ENCODE measurements around the gene TLE5. TPM values are rescaled to one million over a fixed set of nuclear protein-coding genes. Genes with fewer than 3 reads are reported as not detected.

TLE5 gene
- total and polyA plus RNA-seq, 2 experiments from 2014 or later = 260 to 308 TPM

DNA sequence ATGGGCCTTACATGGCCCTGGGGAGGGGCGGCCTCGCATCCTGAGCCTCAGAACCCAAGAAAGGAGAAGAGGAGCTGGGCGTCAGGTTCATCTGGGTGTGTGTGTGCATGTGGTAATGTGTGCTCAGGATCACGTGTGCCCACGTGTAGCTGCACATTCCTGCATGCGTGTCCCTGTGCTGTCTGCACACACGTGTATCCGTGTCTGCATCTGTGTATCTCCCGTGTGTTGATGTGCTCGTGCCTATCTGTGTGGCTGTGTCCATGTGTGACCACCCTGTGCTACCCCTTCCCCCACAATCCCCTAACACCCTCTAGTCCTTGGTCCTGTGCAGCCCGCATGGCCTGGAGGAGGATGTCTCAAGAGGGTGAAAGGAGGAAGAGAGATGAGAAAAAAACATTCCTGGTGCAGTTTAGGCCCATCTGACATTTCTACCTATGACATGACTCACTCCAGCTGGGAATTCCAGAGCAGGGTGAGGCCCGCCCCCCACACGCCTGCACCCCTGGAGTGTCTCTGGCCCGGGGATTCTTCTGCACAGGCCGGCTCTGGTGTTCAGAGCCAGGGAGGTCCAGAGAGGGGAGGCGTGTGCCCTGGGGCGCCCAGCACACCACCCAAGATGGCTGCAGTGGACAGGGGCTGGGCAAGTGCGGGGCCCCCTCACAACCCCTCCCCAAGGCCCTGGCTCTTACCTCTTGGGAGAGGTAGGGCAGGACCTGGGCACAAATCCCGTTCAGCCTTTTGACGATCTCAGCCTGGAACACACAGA, 7.1 kb downstream of the TLE5 start:
- no peak overlapping the region for H2AFZ ChIP-seq
- H4K20me1 ChIP-seq (ENCODE audit: insufficient read depth, poor library complexity, severe bottlenecking) = peaks cover 26% of the 10 kb centered on the region
- H3K36me3 ChIP-seq (replicated peaks; ENCODE audit: insufficient read depth, low read depth) = no peaks in the 10 kb centered on the region
- DNase-seq (ENCODE audit: low spot score) = peak; percentile 71
- H3K4me2 ChIP-seq = peak overlapping the region; percentile 67
- H3K27ac ChIP-seq = peak overlapping the region; percentile 90
- WGBS (ENCODE audit: low lambda C conversion rate, missing lambda C conversion rate) = 74% methylated on average over 18 of the region's 20 CpGs
- H3K9me3 ChIP-seq (ENCODE audit: low read depth) = no peaks in the 10 kb centered on the region
- no peaks in the 10 kb centered on the region for H3K9me2 ChIP-seq (replicated peaks; ENCODE audit: insufficient read depth)
- H3K79me2 ChIP-seq = peaks cover 30% of the 10 kb centered on the region
- TF ChIP-seq, protein P1, sequence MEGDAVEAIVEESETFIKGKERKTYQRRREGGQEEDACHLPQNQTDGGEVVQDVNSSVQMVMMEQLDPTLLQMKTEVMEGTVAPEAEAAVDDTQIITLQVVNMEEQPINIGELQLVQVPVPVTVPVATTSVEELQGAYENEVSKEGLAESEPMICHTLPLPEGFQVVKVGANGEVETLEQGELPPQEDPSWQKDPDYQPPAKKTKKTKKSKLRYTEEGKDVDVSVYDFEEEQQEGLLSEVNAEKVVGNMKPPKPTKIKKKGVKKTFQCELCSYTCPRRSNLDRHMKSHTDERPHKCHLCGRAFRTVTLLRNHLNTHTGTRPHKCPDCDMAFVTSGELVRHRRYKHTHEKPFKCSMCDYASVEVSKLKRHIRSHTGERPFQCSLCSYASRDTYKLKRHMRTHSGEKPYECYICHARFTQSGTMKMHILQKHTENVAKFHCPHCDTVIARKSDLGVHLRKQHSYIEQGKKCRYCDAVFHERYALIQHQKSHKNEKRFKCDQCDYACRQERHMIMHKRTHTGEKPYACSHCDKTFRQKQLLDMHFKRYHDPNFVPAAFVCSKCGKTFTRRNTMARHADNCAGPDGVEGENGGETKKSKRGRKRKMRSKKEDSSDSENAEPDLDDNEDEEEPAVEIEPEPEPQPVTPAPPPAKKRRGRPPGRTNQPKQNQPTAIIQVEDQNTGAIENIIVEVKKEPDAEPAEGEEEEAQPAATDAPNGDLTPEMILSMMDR (IDR thresholded peaks at IDR 0.05; ENCODE audit: poor library complexity) = no peak
- TF ChIP-seq EZH2phosphoT487 (IDR thresholded peaks at IDR 0.05; ENCODE audit: low read depth, severe bottlenecking, unreplicated experiment) (no peak), EZH2 (IDR thresholded peaks at IDR 0.05; ENCODE audit: borderline replicate concordance) (no peak)
- peaks cover 41% of the 10 kb centered on the region for H3K4me1 ChIP-seq (ENCODE audit: insufficient read depth)
- H3K27me3 ChIP-seq = no peaks in the 10 kb centered on the region
- H3K4me3 ChIP-seq = no peak overlapping the region

GRCh38 chr19:3054265-3054971, 7.9 kb downstream of the TLE5 start:
- H3K27ac ChIP-seq = peak overlapping the region; percentile 61

DNA sequence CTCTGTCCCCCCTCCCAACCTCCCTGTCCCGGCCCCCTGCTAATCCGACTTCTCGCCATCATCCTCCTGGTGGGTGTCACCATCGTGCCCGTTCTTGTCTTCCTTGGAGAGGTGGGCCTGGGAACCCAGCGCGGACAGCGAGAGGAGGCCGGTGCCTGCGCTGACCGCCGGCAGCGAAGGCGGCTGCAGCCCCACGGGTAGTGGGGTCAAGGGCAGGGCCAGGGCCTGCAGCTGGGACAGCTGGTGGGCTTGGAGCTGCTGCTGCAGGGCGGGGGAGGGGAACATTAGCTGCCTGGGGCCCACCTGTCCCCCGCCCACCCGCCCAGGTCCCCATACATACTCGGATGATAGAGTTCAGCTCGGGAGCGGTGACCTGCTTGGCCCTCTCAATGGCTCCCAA, 8.5 kb downstream of the TLE5 start:
- Histone ChIP-seq H3K4me2 (no peak overlapping the region), H3K79me2 (peaks cover 16% of the 10 kb centered on the region), H3K9me3 (ENCODE audit: low read depth) (no peaks in the 10 kb centered on the region), H3K4me3 (no peak overlapping the region), H3K36me3 (replicated peaks; ENCODE audit: insufficient read depth, low read depth) (no peaks in the 10 kb centered on the region), H3K27me3 (no peaks in the 10 kb centered on the region), H4K20me1 (ENCODE audit: insufficient read depth, poor library complexity, severe bottlenecking) (peaks cover 16% of the 10 kb centered on the region), H2AFZ (no peak overlapping the region), H3K27ac (no peak overlapping the region), H3K9me2 (replicated peaks; ENCODE audit: insufficient read depth) (no peaks in the 10 kb centered on the region), H3K4me1 (ENCODE audit: insufficient read depth) (peaks cover 38% of the 10 kb centered on the region)
- no peak for DNase-seq (ENCODE audit: low spot score)
- TF ChIP-seq EZH2phosphoT487 (IDR thresholded peaks at IDR 0.05; ENCODE audit: low read depth, severe bottlenecking, unreplicated experiment) (no peak), EZH2 (IDR thresholded peaks at IDR 0.05; ENCODE audit: borderline replicate concordance) (no peak)
- TF ChIP-seq, protein P1 (IDR thresholded peaks at IDR 0.05; ENCODE audit: poor library complexity) = no peak
- 84% methylated on average over 15 of the region's 21 CpGs for WGBS (ENCODE audit: low lambda C conversion rate, missing lambda C conversion rate)

More at GRCh38 chr19:3054265-3054971, 7.9 kb downstream of the TLE5 start:
- WGBS (ENCODE audit: low lambda C conversion rate, missing lambda C conversion rate) = 86% methylated on average over 4 of the region's 4 CpGs
- Histone ChIP-seq H3K36me3 (replicated peaks; ENCODE audit: insufficient read depth, low read depth) (no peaks in the 10 kb centered on the region), H3K27me3 (no peaks in the 10 kb centered on the region), H3K79me2 (peaks cover 22% of the 10 kb centered on the region), H2AFZ (no peak overlapping the region), H3K4me3 (no peak overlapping the region), H4K20me1 (ENCODE audit: insufficient read depth, poor library complexity, severe bottlenecking) (peaks cover 22% of the 10 kb centered on the region), H3K4me2 (no peak overlapping the region), H3K4me1 (ENCODE audit: insufficient read depth) (peaks cover 41% of the 10 kb centered on the region), H3K9me3 (ENCODE audit: low read depth) (no peaks in the 10 kb centered on the region), H3K9me2 (replicated peaks; ENCODE audit: insufficient read depth) (no peaks in the 10 kb centered on the region)
- no peak for DNase-seq (ENCODE audit: low spot score)
- TF ChIP-seq EZH2 (IDR thresholded peaks at IDR 0.05; ENCODE audit: borderline replicate concordance) (no peak), EZH2phosphoT487 (IDR thresholded peaks at IDR 0.05; ENCODE audit: low read depth, severe bottlenecking, unreplicated experiment) (no peak)
- TF ChIP-seq, protein P1 (IDR thresholded peaks at IDR 0.05; ENCODE audit: poor library complexity) = no peak

Measured in hepatocyte (in vitro differentiated cells).